ENCODE results near the gene ZNF582. TPM values are rescaled to one million over a fixed set of nuclear protein-coding genes. Genes with fewer than 3 reads are reported as not detected.
A peak's percentile ranks its signal among the peaks of the same experiment; 100 is the strongest.

Gene ZNF582
- 3.1 TPM for total RNA-seq
- long read RNA-seq, partial matches to known transcripts = 1 of 4 reads
- long read RNA-seq, other reads (novel, unspliced or antisense) = 1 of 4 reads

DNA sequence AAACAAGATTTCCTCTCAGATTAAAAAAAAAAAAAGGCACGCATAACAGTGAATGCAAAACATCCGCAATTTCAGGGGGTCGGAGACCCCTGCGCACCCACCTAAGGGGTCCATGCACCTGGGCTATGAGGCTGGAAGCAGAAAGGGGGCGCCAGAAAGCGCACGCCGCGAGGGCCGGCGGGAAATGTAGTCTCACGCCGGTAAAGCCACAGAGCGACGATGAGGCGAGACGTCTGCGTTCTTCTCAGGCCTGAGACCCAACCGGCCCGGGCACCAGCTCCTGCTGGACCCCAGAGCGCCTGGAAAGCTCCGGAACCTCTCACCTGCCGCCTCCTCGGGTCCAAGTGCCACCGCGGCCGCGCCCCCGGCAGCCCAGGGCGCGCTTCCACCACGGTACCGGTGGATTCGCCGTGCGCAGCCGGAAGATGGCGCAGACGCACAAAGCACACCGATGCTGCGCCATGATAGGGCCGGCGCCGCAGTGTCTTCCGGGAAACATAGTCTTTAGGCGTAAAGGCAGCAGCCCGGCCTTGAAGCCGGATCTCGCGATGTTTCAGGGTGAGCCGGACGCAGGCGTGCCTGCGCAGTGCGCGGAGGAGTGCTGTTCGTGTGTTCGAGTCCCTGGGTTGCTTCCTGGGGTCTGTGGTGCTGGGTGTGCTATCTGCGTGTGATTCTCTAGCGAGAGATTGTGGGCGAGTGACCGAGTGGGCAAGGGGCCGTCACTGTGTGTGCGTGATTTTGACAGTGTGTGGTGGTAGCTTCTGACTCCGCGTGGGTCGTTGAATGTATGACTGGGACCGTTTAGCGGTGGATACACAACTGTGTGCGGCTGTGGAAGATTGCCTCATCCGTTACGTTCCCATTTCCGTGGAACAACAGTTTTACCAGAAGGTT, at the start of gene ZNF582:
ZNF582 (minus strand) TSS at position 416 of the 894 bp plus-strand sequence. CDS start 1,782 bp downstream, outside the sequence.
- DNase-seq (ENCODE audit: low spot score) = peak; percentile 96

DNA sequence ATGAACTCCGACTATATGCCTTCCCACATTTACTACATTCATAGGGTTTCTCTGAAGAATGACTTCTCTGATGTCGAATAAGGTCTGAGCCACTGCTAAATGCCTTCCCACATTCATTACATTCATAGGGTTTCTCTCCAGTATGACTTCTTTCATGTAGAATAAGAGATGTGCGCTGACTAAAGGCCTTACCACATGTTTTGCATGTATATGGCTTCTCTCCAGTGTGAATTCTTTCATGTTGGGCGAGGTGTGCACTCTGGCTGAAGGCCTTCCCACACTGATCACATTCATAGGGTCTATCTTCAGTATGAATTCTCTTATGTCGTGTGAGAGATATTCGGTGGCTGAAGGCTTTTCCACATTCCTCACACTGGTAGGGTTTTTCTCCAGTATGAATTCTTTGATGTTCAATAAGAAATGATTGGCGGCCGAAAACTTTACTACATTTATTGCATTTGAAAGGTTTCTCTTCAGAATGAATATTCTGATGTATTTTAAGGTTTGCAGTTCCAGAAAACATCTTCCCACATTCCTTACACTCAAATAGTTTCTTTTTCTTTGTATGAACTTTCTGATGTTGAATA, 48.0 kb upstream of the ZNF582 start:
- DNase-seq (ENCODE audit: low spot score) = no peak

DNA sequence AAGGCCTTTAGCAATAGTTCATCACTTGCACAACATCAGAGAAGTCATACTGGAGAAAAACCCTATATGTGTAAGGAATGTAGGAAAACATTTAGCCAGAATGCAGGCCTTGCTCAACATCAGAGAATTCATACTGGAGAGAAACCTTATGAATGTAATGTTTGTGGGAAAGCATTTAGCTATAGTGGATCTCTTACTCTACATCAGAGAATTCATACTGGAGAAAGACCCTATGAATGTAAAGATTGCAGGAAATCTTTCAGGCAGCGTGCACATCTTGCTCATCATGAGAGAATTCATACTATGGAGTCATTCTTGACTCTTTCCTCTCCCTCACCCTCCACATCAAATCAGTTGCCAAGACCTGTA, 30.6 kb upstream of the ZNF582 start:
- no peak for DNase-seq (ENCODE audit: low spot score)

DNA sequence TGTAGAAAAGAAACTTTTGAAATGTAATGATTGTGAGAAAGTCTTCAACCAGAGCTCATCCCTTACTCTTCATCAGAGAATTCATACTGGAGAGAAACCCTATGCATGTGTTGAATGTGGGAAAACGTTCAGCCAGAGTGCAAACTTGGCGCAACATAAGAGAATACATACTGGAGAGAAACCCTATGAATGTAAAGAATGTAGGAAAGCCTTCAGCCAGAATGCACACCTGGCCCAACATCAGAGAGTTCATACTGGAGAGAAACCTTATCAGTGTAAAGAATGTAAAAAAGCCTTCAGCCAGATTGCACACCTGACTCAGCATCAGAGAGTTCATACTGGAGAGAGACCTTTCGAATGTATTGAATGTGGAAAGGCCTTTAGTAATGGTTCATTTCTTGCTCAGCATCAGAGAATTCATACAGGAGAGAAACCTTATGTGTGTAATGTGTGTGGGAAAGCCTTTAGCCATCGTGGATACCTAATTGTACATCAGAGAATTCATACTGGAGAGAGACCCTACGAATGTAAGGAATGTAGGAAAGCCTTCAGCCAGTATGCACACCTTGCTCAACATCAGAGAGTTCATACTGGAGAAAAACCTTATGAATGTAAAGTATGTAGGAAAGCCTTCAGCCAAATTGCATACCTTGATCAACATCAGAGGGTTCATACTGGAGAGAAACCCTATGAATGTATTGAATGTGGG, 30.1 kb upstream of the ZNF582 start:
- no peak for DNase-seq (ENCODE audit: low spot score)

DNA sequence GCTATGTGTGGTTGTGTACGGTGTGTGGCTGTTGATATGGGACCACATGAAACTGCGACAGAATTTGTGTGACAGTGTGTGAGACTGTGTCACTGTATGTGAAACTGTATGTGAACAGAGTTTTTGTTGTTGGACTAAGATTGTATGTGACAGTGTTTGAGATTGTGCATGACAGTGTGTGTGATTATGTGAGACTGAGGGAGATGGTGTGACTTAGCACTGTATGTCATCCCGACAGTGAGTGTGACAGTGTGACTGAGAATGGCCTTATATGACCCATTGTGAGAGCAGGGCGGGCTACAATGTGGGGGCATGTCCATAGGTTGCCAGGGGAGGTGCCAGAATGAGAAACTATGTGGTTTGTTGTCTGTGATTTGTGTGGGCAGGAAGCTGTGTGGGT, 11.7 kb upstream of the ZNF582 start:
- DNase-seq (ENCODE audit: low spot score) = no peak

DNA sequence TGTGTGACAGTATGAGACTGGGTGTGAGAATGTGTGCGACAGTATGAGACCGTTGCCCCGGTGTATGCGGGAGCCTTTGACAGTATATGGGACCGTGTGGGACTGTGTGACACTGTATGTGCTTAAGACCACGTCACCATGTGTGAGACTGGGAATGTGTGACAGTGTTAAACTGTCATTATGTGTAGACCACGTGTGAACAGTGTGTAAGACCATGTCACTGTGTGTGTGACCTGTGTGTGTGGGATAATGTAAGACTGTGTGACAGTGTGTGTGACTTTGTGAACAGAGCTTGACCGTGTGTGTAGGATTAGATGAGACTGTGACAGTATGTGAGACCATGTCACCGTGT, 11.3 kb upstream of the ZNF582 start:
- DNase-seq (ENCODE audit: low spot score) = no peak

DNA sequence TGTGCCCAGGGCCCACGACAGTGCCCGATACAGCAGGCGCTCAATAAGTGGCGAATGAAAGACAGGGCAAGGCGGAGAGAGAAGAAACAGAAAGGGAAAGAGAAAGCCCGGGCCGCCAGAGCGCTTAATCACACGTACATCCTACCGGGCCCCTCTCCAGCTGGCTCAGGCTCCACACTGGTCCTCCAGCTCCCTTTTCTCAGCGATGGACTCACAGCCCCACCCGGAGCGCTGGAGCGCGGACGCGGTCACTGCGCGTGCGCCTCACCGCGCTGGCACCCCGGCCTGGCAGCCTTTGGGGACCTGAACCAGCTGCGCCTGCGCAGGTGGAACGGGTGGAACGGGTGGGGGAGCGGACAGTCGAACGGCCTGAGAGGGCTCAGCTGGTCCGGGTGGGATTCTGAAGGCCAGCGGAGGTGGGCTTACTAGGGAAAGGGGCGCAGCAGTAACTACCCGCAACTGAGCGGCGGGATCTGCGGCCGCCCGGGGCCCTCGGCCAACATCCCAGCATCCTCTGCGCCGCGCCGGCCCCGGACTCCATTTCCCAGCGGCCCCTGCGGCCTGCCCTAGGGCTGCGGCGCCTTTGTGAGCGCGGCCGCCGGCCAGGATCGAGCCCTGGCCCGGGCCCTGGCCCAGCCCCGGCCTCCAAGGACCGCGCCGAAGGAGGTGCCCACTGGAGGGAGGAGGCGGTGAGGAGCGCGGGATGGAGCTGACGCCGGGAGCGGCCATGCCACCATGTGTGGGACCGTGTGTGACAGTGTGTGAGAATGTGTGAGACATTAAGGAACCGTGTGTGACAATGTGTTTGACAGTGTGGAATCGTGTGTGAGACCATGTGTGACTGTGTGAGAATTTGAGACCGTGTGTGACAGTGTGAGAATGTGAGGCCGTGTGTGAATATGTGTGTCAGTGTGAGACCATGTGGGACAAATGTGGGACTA, 10.7 kb upstream of the ZNF582 start, which contains the start of gene ZNF583:
ZNF583 (plus strand) TSS at position 569 of the 941 bp plus-strand sequence. CDS start 2,783 bp downstream, outside the sequence.
- peak; percentile 99 for DNase-seq (ENCODE audit: low spot score)

DNA sequence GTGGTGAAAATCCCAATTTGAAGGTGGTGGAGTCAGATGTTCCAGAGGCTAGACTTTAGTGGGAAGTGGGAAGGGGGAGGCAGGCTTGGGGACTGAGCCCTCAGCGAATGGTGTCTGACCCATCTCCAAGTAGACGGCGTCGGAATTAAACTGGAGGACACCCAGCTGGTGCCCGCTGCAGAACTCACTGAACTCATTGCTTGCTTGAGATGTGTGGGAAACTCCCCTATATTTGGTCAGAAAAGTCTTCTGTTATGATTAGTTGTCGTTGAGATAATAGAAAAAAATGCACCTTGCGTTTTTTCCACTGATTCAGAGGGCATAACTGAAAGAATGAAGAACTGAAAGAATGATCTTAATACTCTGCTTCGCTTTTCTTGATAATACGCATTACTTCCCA, 9.9 kb upstream of the ZNF582 start:
- DNase-seq (ENCODE audit: low spot score) = no peak

DNA sequence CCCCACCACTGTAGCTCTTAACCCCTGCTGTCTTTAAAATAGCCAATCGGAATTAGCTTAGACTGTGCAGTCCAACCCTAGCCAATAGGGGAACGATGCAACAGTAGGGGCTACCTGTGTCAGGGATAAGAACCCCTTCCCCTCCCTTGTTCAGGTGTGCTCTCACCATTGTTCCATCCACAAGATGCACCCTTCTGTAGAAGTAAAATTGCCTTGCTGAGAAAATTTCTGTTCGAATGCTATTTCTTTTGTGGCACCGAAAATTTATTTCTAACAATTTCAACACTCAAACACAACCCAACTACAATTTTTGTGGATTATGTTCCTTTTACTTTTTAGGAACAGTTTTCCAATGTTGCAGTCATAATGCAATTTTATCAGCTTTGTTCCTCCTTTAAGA, 7.2 kb upstream of the ZNF582 start:
- DNase-seq (ENCODE audit: low spot score) = no peak

DNA sequence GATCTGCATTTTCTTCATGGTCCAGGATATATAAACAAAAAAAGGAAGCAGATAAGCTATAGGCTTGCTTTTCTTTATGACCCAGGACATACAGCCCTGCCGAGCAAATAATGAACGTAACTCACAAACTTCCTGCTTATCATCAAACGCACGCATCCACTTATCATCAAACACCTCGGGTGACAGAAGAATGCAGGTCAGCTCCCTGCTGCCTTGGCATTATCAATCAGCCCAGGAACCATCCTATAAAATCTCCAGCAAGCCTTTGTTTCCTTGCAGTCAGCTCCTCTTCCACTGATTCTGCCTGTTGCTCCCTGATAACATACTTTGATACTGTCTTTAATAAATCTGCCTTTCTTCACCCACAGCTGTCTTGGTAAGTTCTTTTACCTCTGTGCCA, 5.5 kb upstream of the ZNF582 start:
- no peak for DNase-seq (ENCODE audit: low spot score)

DNA sequence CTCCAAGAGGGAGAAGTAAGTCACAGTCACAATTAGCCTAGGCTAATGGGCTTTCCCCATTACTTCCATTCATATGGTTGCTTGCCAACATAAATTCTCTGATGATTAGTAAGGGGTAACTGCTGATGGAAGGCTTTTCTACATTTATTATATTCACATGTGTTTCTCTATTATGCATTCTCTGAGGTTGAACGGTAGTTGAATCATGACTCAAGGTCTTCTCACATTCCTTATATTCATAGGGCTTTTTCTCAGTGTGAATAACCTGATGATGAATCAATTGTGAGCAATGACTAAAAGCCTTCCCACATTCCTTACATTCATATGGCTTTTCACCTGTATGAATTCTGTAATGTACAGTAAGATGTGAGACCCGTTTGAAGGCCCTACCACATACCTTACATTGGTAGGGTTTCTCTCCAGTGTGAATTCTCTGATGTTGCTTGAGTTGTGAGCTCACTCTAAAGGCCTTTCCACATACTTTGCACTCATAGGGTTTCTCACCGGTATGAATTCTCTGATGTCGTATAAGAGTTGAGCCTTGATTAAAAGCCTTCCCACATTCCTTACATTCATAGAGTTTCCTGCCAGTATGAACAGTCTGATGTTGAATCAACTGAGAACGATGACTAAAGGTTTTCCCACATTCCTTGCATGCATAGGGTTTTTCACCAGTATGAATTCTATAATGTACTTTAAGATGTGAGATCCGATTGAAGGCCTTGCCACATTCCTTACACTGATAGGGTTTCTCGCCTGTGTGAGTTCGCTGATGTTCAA, 9.3 kb downstream of the ZNF582 start:
- no peak for DNase-seq (ENCODE audit: low spot score)

DNA sequence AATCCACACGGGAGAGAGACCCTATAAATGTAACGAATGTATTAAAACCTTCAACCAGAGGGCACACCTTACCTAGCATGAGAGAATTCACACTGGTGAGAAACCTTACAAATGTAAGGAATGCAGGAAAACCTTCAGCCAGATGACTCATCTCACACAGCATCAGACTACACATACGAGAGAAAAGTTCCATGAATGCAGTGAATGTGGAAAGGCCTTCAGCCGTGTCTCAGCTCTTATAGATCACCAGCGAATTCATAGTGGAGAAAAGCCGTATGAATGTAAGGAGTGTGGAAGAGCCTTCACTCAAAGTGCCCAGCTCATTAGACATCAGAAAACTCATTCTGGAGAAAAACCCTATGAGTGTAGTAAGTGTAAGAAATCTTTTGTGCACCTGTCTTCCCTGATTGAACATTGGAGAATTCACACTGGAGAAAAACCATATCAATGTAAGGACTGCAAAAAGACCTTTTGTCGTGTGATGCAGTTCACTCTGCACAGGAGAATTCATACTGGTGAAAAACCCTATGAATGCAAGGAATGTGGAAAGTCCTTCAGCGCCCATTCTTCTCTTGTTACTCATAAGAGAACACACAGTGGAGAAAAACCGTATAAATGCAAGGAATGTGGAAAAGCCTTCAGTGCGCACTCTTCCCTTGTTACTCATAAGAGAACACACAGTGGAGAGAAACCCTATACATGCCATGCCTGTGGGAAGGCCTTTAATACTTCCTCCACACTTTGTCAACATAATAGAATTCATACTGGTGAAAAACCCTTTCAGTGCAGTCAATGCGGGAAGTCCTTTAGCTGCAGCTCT, 16.0 kb downstream of the ZNF582 start:
- DNase-seq (ENCODE audit: low spot score) = no peak

DNA sequence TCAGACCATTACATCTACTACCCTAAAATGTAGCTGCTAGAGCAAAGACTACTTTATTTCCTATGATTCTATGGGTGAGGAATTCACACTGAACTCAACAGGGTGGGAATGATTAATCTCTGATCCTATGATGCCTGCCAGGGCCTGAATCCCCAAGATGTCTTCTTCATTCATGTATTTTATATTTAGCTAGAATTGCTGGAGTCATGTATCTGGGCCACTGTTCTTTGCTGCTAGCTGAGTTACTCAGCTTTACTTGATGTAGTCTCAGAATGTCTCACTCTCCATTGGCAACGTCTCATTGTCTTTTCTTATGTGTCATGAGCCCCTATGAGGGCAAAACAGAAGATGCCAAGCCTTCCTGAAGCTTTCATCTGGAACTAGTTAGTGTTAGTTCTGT, 21.1 kb downstream of the ZNF582 start:
- DNase-seq (ENCODE audit: low spot score) = no peak

DNA sequence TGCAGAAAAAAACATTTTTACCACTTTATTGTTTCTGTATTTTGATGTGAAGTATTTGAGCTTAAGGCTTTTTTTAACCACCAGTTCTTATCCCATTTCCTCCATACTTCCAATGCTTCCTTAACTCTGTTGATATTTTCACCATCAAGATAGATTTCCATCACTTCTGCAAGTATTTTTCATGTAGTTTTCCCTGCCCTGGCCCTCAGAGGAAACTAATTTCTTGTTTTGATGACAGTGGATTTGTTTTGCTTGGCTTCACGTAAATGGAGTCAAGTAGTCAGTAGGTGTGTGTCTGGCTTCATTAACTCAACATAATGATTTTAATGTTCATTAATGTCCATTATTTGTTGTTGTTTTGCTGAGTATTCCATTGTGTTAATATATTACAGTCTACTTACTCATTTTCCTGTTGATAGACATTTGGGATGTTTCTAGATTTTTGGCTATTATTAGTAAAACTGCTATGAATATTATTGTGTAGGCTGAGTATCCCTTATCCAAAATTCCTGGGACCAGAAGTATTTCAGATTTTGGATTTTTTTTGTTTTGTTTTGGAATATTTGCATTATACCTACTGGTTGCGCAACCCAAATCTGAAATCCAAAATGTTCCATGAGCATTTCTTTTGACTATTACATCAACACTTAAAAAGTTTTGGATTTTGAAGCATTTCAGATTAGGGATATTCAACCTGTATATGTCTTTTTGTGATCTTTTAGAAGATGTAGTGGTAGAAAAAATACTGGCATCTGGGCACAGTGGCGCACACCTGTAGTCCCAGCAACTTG, 23.3 kb downstream of the ZNF582 start:
- DNase-seq (ENCODE audit: low spot score) = no peak

DNA sequence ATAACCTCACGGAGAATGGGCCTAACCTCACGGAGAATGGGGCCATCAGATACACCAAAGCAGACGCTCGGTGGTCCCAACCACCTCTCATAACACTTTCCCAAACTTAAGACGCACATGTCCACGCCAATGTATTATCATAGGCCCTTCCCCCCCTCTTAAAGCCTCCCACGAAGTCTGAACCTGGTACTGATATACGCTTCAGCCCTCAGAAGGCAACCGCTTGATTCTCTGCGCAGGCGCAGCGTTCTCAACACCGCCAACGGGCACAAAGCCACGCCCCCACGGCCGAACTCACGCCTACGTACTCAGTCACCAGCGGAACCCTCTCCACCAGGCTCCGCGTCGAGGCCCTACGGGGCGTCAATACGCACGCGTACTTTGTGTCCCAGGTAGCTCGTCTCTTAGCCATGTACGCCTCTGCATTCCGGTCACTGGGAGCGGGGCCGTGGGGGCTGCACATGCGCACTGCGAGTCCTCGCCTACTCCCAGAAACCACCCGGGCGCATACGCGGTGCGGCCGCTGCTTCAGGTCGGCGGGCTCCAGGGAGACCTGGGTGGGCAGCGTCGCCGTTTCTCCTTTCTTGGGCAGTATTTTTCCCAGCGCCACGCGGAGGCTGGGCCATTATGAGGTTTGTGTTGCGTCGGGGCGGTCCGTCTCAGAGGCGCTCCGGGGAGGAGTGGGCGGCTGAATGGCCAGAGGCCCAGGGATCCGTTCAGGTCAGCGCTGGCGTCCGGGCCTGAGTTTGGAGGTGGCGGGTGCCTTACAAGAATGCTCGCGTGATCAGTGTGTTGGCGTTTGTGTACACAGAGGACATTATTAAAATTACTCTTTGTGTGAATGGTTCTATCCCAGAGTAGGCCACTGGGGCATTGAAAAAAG, 25.3 kb downstream of the ZNF582 start:
- DNase-seq (ENCODE audit: low spot score) = peak; percentile 96

DNA sequence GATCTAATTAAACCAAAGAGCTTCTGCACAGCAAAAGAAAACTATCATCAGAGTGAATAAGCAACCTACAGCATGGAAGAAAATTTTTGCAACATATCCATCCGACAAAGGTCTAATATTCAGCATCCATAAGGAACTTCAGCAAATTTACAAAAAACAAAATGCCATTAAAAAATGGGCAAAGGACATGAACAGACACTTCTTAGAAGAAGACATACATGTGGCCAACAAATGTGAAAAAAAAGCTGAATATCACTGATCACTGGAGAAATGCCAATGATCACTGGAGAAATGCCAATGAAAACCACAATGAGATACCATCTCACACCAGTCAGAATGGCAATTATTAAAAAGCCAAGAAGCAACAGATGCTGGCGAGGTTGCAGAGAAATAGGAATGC, 32.5 kb downstream of the ZNF582 start:
- no peak for DNase-seq (ENCODE audit: low spot score)

DNA sequence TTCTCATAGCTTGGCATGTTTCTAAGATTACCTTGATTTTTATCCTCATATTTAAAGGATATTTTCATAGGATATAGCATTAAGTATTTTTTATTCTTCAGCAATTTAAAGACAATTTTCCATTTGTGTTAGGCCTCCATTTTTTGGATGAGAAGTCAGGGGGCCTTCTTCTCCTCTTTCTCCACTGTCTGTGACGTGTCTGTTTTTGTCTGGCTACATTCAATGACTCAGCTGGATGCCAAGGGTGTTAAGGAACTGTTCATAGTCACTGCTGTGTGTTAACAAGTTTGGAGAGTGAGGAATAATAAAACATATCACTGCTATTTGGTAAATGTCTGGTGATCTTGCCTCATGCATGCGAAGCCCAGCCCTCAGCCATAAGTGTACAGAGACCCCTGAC, 36.4 kb downstream of the ZNF582 start:
- no peak for DNase-seq (ENCODE audit: low spot score)

Data from mesenteric fat pad (tissue), 1 donor.